DMS53 treated with DMSO at 0.1 percent for 48 hours (cell line): Measurements from ENCODE around the gene PSG2.
"Not testable (repeated sequence)": the region's sequence is repeated elsewhere in the genome, so short reads cannot be mapped to it uniquely, and the experiment has no call there.

Experiments
- DNase-seq: peaks from one replicate; lab custom pipeline; 2025; ENCODE audit not compliant: unreplicated experiment; lab: John Stamatoyannopoulos, UW

PSG2 gene

DNA sequence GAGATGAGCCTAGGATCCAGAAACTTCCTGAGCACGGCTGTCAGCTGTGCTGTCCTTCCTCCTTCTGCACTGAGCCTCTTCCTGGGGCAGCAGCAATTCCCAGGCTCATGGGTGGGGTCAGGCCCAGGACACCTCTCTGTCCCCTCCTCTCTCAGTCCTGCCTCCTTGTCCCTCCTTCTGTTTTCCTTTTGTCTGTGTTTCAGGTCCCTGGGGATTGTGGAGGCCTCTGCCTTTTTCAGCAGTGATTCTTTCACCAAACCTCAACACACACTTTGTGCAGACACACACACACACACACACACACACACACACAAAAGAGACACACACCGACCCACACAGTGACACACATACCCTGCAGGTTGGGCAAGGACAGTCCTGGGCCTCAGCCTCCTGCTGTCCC, at the start of gene PSG2:
TSS of gene PSG2 (minus strand) at position 101 of the 400 bp plus-strand sequence. CDS start 132 bp downstream, outside the sequence.
- not testable (repeated sequence) for DNase-seq

DNA sequence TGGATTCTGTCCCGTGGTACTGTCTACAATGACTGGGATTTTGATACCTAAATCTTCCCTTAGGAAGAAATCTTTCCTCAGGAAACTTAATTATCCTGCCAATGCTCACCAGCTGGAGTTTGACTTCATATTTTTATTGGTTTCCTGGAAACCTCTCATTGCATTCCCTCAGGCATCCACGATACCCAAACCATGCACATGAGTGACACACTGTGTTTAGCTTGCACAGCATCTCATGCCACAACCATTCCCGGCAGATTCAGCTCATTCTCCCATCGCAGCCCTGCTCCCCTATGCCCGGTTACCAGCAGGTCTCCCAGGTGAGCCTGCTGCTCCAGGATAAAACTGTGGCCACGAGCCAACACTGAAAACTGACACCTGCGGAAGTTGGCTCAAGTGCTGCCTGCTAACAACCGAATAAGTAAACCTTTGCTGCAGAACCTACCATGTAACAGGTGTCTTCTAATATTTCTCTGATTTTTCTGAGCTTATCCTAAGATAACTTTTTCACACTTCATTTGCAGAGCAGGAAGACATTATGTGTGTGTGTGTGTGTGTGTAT, 48.9 kb upstream of the PSG2 start:
- not testable (repeated sequence) for DNase-seq

DNA sequence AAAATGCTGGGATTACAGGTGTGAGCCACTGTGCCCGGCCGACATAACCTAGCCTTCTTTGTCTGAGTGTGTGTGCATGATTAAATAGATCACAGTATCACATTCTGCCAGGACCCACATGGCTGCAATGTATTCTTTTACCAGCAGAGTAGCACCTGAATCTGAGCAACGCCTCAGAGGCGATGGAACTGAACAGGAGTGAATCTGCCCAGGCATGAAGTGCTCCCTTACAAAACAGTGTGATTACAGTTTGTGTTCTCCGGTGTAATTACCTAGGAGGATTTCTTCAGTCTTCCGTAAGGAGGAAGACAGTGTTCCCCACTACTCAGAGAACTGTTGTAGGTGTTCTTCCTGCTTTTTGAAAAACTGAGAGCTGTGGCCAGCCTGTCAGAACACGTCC, 46.7 kb upstream of the PSG2 start:
- not testable (repeated sequence) for DNase-seq

DNA sequence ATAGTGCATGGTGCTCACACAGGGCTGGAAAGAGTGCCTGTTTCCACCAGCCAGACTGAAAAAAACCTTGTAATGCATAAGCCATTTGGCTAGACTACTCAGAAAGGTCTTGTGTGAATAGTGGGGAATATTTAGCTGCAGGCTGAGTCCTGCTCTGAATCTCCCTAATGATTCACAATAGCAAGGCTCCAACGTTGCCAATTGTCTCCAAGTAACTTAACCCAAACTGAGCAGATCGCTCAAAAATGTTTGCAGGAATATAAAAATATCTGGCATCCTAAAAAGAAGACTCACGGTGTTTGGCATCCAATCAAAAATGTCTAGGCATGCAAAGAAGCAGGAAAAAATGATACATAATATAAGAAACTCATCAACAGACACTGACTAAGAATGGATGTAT, 44.8 kb upstream of the PSG2 start:
- not testable (repeated sequence) for DNase-seq

DNA sequence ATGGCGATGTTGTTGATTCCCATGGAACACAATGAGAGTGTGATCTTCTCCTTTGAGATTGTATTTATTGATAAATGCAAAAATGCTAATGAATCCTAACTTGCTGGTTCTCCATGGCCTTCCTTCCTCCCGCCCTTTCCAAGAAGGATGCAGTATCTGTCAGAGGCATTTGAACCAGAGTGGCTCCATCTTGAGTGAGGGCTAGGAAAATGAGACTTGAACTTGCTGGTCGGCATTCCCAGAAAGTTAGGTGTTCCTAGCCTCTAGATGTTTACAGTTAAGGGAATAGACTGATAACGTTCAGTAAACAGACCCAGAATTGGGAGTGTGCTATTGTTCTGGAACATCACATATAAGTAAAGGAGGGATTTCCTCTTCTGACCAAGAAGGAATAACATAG, 44.2 kb upstream of the PSG2 start:
- no peak for DNase-seq

DNA sequence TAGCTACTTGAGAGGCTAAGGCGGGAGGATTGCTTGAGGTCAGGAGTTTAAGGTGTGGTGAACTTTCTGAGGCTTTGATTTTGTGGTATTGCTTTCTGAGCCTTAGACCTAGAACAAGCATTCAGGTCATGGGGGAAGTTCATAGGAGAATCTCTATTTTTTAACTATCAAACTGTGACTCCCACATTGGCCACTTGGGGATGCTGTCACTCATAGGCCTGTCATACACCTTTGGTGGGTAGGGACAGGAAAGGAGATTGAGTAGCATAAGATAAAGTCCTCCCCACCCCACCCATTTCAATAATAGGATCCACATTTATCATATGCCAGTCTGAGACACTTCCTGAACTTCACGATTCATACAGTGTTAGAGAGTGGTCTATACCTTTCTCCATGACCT, 41.9 kb upstream of the PSG2 start:
- DNase-seq: no peak

DNA sequence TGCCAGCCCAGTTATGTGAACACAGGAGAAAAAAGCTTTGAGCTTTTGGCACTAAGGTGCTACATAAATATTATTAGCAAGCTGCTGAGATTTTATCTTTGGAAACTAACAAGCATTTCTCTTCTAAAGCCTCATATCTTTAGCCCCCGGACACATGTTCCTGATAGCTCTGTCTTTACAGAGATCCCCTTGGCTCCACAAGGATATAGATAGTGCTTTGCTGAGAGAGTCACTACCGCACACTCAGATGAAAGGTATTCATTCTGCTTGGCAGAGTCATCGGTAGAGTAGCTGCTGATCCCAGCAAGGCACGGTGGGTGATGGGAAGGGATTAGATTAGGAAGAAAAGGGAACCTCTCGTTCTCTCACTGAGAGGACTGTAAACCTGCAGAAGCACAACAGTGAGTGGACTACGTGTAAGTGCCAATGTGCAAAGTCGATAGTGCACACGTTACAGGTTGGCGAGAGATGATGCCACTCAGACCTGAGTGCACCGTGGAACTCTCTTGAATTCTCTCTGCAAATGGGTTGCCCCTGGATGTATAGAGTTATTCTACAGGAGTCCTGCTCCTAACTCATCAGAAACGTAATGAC, 38.0 kb upstream of the PSG2 start:
- not testable (repeated sequence) for DNase-seq

DNA sequence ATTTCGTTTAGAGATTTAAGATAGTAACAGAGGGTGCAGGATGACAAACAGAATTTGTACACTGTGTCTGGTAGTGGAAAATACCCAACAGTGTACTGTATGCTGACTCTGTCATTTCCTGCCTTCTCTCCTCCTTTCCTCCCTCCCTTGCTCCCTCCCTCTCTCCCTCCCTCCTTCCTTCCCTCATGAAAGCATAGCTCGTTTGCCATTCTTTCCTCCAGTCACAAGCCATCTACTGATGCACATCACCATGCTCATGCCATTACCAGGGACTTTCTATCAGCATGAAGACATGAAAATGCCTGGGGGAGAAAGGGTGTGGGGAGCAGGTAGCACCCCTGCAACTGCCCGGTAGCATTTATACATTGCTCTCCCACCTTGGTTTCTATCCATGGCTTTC, 37.0 kb upstream of the PSG2 start:
- DNase-seq: not testable (repeated sequence)

DNA sequence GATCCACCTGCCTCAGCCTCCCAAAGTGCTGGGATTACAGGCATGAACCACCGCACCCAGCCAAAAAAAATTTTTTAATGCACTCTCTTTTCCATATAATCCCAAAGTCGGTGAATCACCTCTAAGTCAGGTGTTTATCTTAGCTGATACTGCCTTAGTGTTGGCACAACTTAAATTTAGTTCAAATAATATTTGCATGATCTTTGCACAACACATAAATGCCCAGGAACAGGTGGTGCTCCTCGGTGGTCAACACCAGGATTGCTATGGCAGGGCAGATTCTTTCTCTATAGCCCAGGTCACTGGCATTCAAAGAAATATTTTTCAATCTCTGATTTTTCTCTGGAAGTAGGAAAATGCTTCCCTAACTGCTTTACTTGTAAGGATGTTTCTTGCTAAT, 33.9 kb upstream of the PSG2 start:
- DNase-seq: not testable (repeated sequence)

DNA sequence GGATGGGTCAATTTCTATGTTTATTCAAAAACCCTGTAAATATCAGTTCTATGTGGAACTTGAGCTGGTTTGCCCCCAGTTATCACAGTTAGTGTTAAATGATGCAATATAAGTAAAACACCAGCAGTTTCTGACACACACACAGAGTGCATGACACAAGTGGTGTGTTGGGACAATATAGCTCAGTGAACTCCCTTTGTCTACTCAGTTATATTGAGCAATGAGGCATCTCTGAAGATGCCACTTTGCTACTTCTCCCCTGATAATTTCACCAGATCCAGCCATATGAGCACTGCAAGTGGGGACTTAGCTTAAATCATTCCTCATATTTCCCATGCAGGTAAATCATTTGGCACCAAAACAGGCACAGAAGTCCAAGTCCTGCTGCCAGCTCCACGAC, 33.0 kb upstream of the PSG2 start:
- DNase-seq: not testable (repeated sequence)

DNA sequence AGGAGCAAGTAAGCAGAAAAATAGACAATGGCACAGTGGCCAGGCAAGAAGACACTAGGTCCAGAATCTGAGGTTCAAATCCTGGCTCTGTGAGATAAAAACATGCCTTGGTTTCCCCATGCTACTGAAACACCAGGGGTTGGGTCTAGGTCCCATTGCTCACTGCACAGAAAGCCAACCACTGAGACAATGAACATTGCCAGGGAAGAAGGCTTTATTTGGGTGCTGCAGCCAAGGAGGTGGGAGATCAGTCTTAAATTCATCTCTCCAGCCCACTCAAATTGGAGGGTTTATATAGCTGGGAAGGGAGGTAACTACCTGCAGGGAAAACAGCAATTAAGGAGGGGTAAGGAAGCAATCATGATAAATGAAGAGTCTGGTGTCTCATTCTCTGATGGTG, 32.6 kb upstream of the PSG2 start:
- DNase-seq: not testable (repeated sequence)

DNA sequence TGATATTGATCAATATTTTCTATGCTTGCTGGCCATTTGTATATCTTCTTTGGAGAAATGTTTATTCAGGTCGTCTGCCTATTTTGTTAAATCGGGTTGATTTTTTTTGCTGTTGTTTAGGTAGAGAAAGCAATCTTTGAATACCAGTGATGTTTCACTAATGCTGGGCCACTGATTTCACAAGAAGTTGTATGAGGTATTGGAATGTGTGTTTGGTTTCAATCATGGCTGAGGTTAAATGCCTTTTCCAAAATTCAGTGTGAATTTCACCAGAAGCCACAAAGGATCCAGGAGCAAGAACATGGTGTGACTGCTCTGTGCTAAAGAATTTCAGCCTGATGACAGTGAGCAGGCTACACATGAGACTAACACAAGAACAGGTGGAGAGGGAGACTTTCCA, 32.1 kb upstream of the PSG2 start:
- DNase-seq: not testable (repeated sequence)

DNA sequence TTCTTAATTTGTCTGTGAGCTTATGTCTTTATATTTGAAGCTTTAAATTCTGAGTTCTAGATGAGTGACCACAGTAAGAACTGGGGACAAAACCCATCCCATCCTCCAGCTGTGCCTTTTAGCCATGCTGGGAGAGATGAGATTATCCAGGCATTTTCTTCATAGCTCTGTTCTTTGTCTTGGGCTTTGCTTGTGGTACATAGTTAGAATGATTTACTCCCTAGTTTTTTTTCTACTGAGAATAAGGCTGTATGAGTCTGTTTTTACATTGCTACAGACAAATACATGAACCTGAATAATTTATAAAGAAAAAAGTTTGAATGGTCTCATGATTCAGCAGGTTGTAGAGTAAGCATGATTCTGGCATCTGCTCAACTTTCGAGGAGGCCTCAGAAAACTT, 24.9 kb upstream of the PSG2 start:
- not testable (repeated sequence) for DNase-seq

DNA sequence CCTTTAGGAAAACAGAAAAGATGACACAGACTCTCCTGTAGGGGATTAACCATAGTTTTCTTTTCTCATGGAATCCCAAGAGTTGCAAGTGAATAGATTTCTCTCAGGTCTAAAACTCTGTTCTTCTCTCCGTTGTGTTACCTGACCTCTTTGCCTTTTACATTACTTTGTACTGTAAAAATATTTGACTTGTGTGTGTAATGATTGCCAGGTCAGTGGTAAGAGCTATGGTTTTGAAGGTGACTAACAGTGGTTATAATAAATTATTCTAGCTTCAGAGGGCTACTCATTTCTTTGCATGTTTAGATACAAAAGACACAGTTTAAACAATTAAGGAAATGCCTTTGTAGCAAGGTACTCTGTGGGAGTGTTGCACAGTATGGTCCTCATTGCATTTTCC, 23.0 kb upstream of the PSG2 start:
- DNase-seq: no peak

DNA sequence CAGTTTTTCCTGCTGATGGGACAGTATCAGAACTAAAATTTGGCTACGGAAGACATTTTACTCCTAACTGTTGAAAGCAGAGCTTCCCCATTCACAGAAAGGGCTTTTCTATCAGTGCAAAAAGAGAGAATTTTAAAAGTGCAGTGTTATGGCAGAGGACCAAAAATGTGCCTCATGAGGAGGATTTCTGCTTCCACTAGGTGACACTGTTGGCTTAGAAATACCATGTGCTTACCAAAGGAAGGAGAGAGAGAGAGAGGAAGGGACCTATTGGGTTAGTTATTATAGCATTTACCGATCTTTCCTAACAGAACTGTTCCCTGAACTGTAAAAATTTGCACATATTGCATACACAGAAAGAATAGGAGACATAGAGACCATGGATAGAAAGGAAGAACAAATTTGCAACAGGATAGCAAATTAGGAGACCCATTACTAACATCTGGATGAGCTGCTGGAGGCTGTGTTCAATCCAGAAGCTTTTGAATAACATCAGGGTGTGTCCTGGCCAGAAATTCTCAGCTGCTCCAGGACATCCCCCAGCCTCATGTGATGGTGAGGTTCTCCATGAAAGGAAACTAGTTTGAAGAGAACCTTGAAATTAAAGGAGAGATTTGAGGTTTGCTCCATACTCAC, 21.8 kb upstream of the PSG2 start:
- peak; percentile 1 for DNase-seq

DNA sequence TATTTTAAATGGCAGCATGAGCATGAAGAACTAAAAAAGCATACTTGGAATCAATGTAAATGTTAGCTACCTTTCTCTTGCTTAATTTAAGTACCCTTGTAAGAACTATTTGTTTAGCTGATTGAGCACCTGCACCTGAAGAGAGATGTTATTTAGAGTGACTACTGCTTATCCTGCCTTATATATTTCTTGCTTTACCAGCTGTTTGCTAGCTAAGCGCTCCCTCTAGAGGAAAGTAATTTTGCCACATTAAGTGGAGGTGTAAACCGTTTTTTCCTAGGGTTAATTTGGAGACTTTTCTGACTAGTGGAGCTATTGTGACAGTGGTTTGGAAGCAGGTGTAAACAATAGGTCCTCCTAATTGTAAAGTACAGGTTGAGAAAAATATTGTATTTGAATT, 19.4 kb upstream of the PSG2 start:
- no peak for DNase-seq

DNA sequence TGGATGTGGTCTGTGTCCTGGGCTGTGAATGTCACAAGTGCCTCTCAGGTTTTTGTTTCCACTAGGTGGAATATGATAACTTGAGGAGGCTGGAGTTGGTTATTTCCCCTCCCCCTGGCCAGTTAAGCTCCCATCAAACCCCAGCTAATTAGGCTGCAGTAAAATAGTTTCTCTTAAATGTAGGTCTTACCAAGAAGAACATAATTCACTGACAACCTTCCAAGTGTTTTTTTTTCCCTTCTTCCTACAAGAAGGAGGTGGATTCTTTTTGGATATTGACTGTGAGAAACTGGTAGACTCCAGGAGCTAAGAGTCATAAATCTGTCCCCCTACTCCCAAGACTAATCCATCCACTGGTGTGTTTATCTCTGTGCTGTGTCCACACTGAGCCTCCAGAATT, 15.9 kb upstream of the PSG2 start:
- DNase-seq: not testable (repeated sequence)

DNA sequence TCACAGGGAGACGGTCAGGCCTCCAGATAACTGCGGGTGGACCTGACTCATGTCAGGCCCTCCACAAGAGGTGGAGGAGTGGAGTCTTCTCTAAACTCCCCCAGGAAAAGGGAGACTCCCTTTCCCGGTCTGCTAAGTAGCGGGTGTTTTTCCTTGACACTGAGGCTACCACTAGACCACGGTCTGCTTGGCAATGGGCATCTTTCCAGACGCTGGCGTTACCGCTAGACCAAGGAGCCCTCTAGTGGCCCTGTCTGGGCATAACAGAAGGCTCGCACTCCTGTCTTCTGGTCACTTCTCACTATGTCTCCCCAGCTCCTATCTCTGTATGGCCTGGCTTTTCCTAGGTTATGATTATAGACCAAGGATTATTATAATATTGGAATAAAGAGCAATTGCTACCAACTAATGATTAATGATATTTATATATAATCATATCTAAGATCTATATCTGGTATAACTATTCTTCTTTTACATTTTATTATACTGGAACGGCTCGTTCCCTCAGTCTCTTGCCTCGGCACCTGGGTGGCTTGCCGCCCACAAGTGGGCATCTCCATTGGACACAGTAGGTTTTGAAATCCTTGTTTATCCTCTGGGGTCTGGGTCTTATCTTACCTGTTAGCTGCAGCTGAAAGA, 5.3 kb upstream of the PSG2 start:
- DNase-seq: not testable (repeated sequence)

DNA sequence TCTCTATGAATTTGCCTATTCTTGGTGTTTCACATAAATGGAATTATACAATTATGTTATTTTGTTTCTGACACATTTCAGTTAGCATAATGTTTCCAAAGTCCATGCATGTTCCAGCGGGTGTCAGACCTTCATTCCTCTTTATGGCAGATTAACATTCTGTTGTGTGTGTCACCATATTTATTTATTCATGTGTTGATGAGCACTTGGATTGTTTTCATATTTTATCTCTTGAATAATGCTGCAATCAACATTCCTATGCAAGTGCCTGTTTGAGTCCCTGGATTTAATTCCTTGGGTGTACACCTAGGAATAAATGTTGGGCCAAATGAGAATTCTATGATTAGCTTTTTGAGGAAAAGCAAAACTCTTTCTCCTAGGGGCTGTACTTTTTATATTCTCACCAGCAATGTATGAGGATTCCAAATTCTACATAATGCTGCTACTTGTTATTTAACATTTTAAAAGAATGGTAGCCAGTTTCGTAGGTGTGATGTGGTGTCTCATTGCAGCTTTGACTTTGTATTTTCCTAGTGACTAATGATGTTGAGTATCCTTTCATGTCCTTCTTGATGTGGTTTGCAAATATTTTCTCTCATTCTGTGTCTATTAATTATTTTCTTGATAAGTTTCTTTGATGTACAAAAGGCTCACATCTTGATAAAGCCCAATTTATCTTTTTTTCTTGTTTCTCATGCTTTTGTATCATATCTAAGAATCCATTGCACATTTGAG, 3.5 kb upstream of the PSG2 start:
- not testable (repeated sequence) for DNase-seq

DNA sequence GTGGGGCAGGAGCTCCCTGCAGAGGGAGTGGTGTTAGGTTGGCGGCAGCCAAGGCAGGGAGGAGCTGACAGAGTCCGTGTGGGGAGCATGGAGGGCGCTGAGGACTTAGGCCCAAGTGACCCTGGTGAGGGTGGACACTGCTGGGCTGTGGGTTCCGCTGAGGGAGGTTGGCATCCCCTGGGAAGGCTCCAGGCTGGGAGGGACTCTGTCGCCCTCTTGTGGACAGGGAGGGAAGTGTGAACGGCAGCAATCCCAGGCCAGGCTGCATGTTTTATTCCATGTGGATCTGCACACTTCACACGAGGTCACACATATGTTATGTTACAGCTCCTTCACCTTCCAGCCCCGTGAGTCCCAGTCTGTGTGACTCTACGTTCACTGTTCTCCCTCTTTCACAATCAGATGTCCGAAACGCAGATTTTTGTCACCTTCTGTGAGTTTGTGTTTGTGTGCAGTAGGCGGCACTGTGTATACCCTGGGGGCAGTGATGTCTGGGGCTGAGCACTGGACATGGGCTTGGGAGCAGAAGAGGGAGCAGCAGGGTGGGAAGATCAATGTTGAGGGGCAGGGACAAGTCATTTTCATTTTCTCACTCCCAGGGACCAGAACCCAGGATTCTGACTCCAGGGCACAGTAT, 1.8 kb upstream of the PSG2 start:
- not testable (repeated sequence) for DNase-seq

DNA sequence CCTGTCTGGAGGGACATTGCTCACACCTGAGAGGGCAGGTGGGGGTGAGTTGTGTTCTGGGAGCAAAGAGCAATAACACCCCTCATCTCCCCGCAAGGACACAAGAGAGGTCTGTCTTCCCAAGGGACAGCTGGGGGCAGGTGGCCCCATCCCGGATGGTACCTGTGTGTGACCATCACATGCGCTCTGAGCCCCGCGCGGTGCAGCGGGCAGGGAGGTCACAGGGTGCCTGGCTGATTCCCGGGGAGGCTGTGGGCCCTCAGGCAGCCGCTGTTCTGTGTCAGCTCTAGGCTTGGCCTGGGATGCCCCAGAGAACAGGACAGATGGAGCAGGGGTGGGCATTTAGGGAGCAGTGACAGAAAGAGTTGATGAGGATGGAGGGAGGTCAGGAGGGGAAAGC, 1.2 kb upstream of the PSG2 start:
- DNase-seq: not testable (repeated sequence)
